Epithelial cell of proximal tubule (primary cell): ENCODE measurements around the gene IRF2BP1. TPM values are rescaled to one million over a fixed set of nuclear protein-coding genes. Genes with fewer than 3 reads are reported as not detected.
A peak's percentile ranks its signal among the peaks of the same experiment; 100 is the strongest.

Experiments
- DNase-seq: peaks from one replicate; pipeline ENCODE4 v3.0.0-alpha.2; 2011; ENCODE audit warnings: low read depth
- H3K4me3 ChIP-seq: 2 replicates; pipeline ENCODE4 v1.5.1; 2011; ENCODE audit warnings: low read depth, mild to moderate bottlenecking, low read length
- CTCF ChIP-seq: conservative IDR thresholded peaks from 2 replicates; pipeline ENCODE4 v1.5.1; 2012; ENCODE audit warnings: low read depth, mild to moderate bottlenecking, low read length
- total RNA-seq: library from RNA; depleted of rRNA; stranded (reverse); fragments of >200 nt; gene quantifications from 2 replicates; pipeline ENCODE4 v1.2.3, GENCODE V29; 2015

The IRF2BP1 gene
- 26.8 and 31.2 TPM in 2 replicates for total RNA-seq

GRCh38 chr19:45885556-45886426, at the start of gene IRF2BP1:
IRF2BP1 (minus strand) TSS chr19:45886141; CDS start chr19:45885774, 367 bp downstream.
- H3K4me3 ChIP-seq = peak within 1 kb of the TSS; percentile 70
- DNase-seq = peak; percentile 61
- no peak for TF ChIP-seq CTCF

GRCh38 chr19:45935267-45935666, 49.3 kb upstream of the IRF2BP1 start:
- no peak for DNase-seq
- no peak overlapping the region for H3K4me3 ChIP-seq
- no peak for TF ChIP-seq CTCF

GRCh38 chr19:45934551-45935230, 48.8 kb upstream of the IRF2BP1 start:
- no peak for TF ChIP-seq CTCF
- H3K4me3 ChIP-seq = no peak overlapping the region

GRCh38 chr19:45933759-45934158, 47.8 kb upstream of the IRF2BP1 start:
- no peak overlapping the region for H3K4me3 ChIP-seq
- no peak for DNase-seq
- no peak for TF ChIP-seq CTCF

More at GRCh38 chr19:45934551-45935230, 48.8 kb upstream of the IRF2BP1 start:
- no peak for DNase-seq

GRCh38 chr19:45931055-45931454, 45.1 kb upstream of the IRF2BP1 start:
- no peak for DNase-seq
- H3K4me3 ChIP-seq = no peak overlapping the region
- peak; percentile 14 for TF ChIP-seq CTCF

- no peak overlapping the region for H3K4me3 ChIP-seq
These were observed 43.3 kb upstream of the IRF2BP1 start for GRCh38 chr19:45929247-45929646.

More at GRCh38 chr19:45929247-45929646, 43.3 kb upstream of the IRF2BP1 start:
- TF ChIP-seq CTCF = no peak
- DNase-seq = no peak
